Spinal cord (tissue), 10 donors: ENCODE measurements around the gene CNKSR1. TPM values are rescaled to one million over a fixed set of nuclear protein-coding genes. Genes with fewer than 3 reads are reported as not detected.

Experiments
- DNase-seq, 6 donors: peaks; one replicate each; pipeline versions ENCODE4 v3.0.0 to v3.0.0-alpha.2; 2013 to 2015; ENCODE audit warnings: low spot score in 6 of 6, low read depth in 4 of 6
- H3K27ac ChIP-seq: one replicate; pipeline ENCODE4 v1.5.1; 2013; ENCODE audit warnings: low read depth, low read length, control low read depth
- H3K27me3 ChIP-seq: one replicate; pipeline ENCODE4 v1.6.1; 2013; ENCODE audit warnings: low read length; ENCODE audit not compliant: control insufficient read depth, insufficient read depth
- H3K36me3 ChIP-seq: one replicate; pipeline ENCODE4 v1.6.1; 2013; ENCODE audit warnings: low read length; ENCODE audit not compliant: control insufficient read depth, insufficient read depth
- H3K4me1 ChIP-seq: one replicate; pipeline ENCODE4 v1.6.1; 2013; ENCODE audit warnings: low read length; ENCODE audit not compliant: control insufficient read depth, insufficient read depth
- H3K4me3 ChIP-seq: one replicate; pipeline ENCODE4 v1.5.1; 2013; ENCODE audit warnings: low read depth, low read length, control low read depth
- H3K9me3 ChIP-seq: one replicate; pipeline ENCODE4 v1.6.1; 2013; ENCODE audit warnings: low read length; ENCODE audit not compliant: control insufficient read depth, insufficient read depth
- WGBS: methylation state at CpG from one replicate; pipeline ENCODE4 v1.1.5; 2013; ENCODE audit warnings: missing lambda C conversion rate; ENCODE audit not compliant: insufficient coverage; 5-methylcytosine and 5-hydroxymethylcytosine counted together
- polyA plus RNA-seq, 2 donors: library from polyadenylated mRNA; unstranded; fragments of 120-200 nt; gene quantifications; one replicate each; pipeline ENCODE4 v1.2.1, GENCODE V29; 2013; ENCODE audit not compliant: insufficient read length in 2 of 2
- total RNA-seq, 2 donors: library from RNA; depleted of rRNA in 1 of 2; stranded (reverse); fragments of 120-200 nt in 1 of 2; fragments of >200 nt in 1 of 2; gene quantifications; one replicate each; pipeline versions ENCODE4 v1.2.3 to v1.2.4, GENCODE V29; 2013 to 2014
- donor health status: healthy.

Gene CNKSR1
- total and polyA plus RNA-seq, 4 donors = 1.8 to 11.2 (median 4.1) TPM

- WGBS = 91% methylated on average over 3 of the region's 4 CpGs
- DNase-seq = no peak
- no peak overlapping the region for H3K27ac ChIP-seq
- peaks cover 12% of the 10 kb centered on the region for H3K36me3 ChIP-seq
- H3K27me3 ChIP-seq = peaks cover 2% of the 10 kb centered on the region
- H3K4me3 ChIP-seq = no peak overlapping the region
- no peaks in the 10 kb centered on the region for H3K9me3 ChIP-seq
- H3K4me1 ChIP-seq = peaks cover 51% of the 10 kb centered on the region
Observed at GRCh38 chr1:26166719-26167281, 10.5 kb upstream of the CNKSR1 start.

GRCh38 chr1:26168410-26169197 is 8.7 kb upstream of the CNKSR1 start, which contains the start of gene C1orf232:
C1orf232 (minus strand) TSS chr1:26168963; CDS start chr1:26168499, 464 bp downstream.
- Histone ChIP-seq H3K4me3 (peak within 1 kb of the TSS; percentile 80), H3K27me3 (no peaks in the 10 kb centered on the region), H3K36me3 (peaks cover 14% of the 10 kb centered on the region), H3K9me3 (no peaks in the 10 kb centered on the region), H3K27ac (peak within 1 kb of the TSS; percentile 71), H3K4me1 (peaks cover 47% of the 10 kb centered on the region)
- DNase-seq = peak in 2 of 6 donors; percentile 68 to 77
- 33% methylated on average over 4 of the region's 5 CpGs for WGBS

GRCh38 chr1:26169198-26169554 is 8.1 kb upstream of the CNKSR1 start:
- Histone ChIP-seq H3K27ac (peak overlapping the region; percentile 71), H3K4me3 (peak overlapping the region; percentile 80), H3K9me3 (no peaks in the 10 kb centered on the region), H3K4me1 (peaks cover 42% of the 10 kb centered on the region), H3K36me3 (peaks cover 14% of the 10 kb centered on the region), H3K27me3 (no peaks in the 10 kb centered on the region)
- 20% methylated on average over 1 of the region's 4 CpGs for WGBS
- no peak for DNase-seq

GRCh38 chr1:26169669-26170471 is 7.4 kb upstream of the CNKSR1 start, which contains the start of gene ZNF593:
ZNF593 (plus strand) TSS chr1:26169908; CDS start chr1:26169984, 76 bp downstream.
- WGBS = under 1% methylated on average over 74 of the region's 76 CpGs
- DNase-seq = peak in 5 of 6 donors; percentile 71 to 95 (median 80)

GRCh38 chr1:26170472-26170821 is 6.8 kb upstream of the CNKSR1 start:
- H3K4me1 ChIP-seq = peaks cover 37% of the 10 kb centered on the region
- no peak overlapping the region for H3K27ac ChIP-seq
- no peaks in the 10 kb centered on the region for H3K27me3 ChIP-seq
- 74% methylated on average over 9 of the region's 9 CpGs for WGBS
- H3K4me3 ChIP-seq = peak overlapping the region; percentile 80
- no peak for DNase-seq
- H3K9me3 ChIP-seq = no peaks in the 10 kb centered on the region
- H3K36me3 ChIP-seq = peaks cover 14% of the 10 kb centered on the region

More at GRCh38 chr1:26169669-26170471, 7.4 kb upstream of the CNKSR1 start, which contains the start of gene ZNF593:
- no peaks in the 10 kb centered on the region for H3K27me3 ChIP-seq
- no peaks in the 10 kb centered on the region for H3K9me3 ChIP-seq
- peaks cover 37% of the 10 kb centered on the region for H3K4me1 ChIP-seq
- H3K27ac ChIP-seq = peak within 1 kb of the TSS; percentile 71
- peaks cover 14% of the 10 kb centered on the region for H3K36me3 ChIP-seq
- peak within 1 kb of the TSS; percentile 80 for H3K4me3 ChIP-seq

GRCh38 chr1:26171084-26172072 is 5.9 kb upstream of the CNKSR1 start, which contains the start of gene ZNF593OS:
ZNF593OS (minus strand) TSS chr1:26171832; CDS start chr1:26171661, 171 bp downstream.
- 90% methylated on average over 28 of the region's 34 CpGs for WGBS
- Histone ChIP-seq H3K4me3 (no peak within 1 kb of the TSS), H3K36me3 (peaks cover 14% of the 10 kb centered on the region), H3K9me3 (no peaks in the 10 kb centered on the region), H3K4me1 (peaks cover 37% of the 10 kb centered on the region), H3K27ac (no peak within 1 kb of the TSS), H3K27me3 (no peaks in the 10 kb centered on the region)
- no peak for DNase-seq

GRCh38 chr1:26175346-26175745 is 1.9 kb upstream of the CNKSR1 start:
- WGBS = 80% methylated on average over 2 of the region's 8 CpGs

GRCh38 chr1:26180010-26180506 is 2.8 kb downstream of the CNKSR1 start:
- Histone ChIP-seq H3K36me3 (peaks cover 45% of the 10 kb centered on the region), H3K27ac (no peak overlapping the region), H3K27me3 (no peaks in the 10 kb centered on the region), H3K4me1 (no peaks in the 10 kb centered on the region), H3K9me3 (no peaks in the 10 kb centered on the region), H3K4me3 (no peak overlapping the region)
- no peak for DNase-seq
- 84% methylated on average over 3 of the region's 4 CpGs for WGBS

More at GRCh38 chr1:26175346-26175745, 1.9 kb upstream of the CNKSR1 start:
- Histone ChIP-seq H3K36me3 (peaks cover 25% of the 10 kb centered on the region), H3K4me1 (peaks cover 15% of the 10 kb centered on the region), H3K4me3 (no peak overlapping the region), H3K9me3 (no peaks in the 10 kb centered on the region), H3K27me3 (no peaks in the 10 kb centered on the region), H3K27ac (no peak overlapping the region)
- no peak for DNase-seq
